ENCODE data around the gene KRT7.
"Not testable (repeated sequence)": the region's sequence is repeated elsewhere in the genome, so short reads cannot be mapped to it uniquely, and the experiment has no call there.

The KRT7 gene

DNA sequence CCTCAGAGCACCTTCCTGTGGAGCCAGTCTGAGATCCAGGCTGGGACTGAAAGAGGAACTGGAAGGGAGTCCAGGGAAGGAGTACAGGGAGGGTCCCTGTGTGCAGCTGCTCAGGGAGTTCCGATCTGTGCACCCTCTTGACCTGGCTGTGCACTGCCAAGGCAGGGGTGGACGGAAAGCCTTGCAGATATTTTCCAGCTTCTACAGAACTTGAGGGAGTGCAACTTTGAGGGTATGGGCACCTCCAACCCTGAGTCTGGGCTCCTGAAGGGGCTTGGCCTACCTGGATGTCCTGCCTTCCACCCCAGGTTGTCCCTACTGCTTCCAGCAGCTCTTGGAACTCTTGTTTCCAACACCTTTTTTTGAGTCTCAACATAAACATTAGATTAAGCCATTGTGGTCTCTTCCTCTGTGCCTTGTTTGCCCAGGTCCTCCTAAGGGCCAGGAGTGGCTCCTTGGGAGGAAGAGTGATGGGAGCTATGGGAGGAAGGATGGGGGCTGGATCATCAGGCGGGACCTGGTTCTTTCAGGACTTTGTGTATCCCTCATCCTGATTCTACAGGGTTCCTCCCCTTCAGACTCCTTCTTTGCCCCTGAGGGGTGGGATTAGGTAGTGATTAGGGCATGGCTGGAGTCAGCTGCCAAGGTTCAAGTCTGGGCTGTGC, 3.5 kb downstream of the KRT7 start:
- Histone ChIP-seq H3K27me3 (ENCODE audit: insufficient read depth, low read depth, severe bottlenecking) (no peaks in the 10 kb centered on the region), H3K36me3 (no peaks in the 10 kb centered on the region), H3K4me3 (ENCODE audit: low read depth, low read length) (no peak overlapping the region), H3K9me3 (ENCODE audit: severe bottlenecking) (no peaks in the 10 kb centered on the region), H3K27ac (no peak overlapping the region)
- no peak for DNase-seq
- TF ChIP-seq, protein P1, sequence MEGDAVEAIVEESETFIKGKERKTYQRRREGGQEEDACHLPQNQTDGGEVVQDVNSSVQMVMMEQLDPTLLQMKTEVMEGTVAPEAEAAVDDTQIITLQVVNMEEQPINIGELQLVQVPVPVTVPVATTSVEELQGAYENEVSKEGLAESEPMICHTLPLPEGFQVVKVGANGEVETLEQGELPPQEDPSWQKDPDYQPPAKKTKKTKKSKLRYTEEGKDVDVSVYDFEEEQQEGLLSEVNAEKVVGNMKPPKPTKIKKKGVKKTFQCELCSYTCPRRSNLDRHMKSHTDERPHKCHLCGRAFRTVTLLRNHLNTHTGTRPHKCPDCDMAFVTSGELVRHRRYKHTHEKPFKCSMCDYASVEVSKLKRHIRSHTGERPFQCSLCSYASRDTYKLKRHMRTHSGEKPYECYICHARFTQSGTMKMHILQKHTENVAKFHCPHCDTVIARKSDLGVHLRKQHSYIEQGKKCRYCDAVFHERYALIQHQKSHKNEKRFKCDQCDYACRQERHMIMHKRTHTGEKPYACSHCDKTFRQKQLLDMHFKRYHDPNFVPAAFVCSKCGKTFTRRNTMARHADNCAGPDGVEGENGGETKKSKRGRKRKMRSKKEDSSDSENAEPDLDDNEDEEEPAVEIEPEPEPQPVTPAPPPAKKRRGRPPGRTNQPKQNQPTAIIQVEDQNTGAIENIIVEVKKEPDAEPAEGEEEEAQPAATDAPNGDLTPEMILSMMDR (IDR thresholded peaks at IDR 0.05; ENCODE audit: low read depth, low read length) = no peak

DNA sequence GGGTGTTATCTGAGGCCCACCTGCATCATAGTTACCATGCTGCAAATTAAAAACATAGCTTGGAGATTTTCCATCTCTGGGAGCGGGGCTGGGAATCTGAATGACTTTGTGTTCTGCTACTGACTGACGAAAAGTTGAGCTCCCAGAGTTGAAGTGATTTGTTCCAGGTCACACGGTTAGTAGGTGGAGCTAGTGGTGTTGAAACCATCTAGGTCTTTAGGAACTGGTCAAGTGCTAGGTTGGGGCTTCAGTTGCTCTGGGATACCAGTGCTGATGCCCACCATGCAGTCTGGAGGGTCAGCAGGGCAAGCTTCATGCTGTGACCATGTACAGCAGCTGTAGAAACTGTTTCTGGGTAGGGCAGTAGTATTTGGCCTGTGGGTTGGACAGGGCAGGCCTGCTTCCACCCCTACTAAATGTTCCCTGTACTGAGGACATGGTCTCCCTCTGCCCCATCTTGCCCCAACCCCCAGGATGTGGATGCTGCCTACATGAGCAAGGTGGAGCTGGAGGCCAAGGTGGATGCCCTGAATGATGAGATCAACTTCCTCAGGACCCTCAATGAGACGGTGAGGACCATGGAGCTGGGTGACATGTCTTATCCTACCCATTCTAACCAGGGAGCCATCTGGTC, 5.3 kb downstream of the KRT7 start:
- Histone ChIP-seq H3K27me3 (ENCODE audit: insufficient read depth, low read depth, severe bottlenecking) (no peaks in the 10 kb centered on the region), H3K27ac (no peak overlapping the region), H3K36me3 (no peaks in the 10 kb centered on the region), H3K4me3 (ENCODE audit: low read depth, low read length) (no peak overlapping the region), H3K9me3 (ENCODE audit: severe bottlenecking) (no peaks in the 10 kb centered on the region)
- TF ChIP-seq, protein P1 (IDR thresholded peaks at IDR 0.05; ENCODE audit: low read depth, low read length) = no peak
- no peak for DNase-seq

DNA sequence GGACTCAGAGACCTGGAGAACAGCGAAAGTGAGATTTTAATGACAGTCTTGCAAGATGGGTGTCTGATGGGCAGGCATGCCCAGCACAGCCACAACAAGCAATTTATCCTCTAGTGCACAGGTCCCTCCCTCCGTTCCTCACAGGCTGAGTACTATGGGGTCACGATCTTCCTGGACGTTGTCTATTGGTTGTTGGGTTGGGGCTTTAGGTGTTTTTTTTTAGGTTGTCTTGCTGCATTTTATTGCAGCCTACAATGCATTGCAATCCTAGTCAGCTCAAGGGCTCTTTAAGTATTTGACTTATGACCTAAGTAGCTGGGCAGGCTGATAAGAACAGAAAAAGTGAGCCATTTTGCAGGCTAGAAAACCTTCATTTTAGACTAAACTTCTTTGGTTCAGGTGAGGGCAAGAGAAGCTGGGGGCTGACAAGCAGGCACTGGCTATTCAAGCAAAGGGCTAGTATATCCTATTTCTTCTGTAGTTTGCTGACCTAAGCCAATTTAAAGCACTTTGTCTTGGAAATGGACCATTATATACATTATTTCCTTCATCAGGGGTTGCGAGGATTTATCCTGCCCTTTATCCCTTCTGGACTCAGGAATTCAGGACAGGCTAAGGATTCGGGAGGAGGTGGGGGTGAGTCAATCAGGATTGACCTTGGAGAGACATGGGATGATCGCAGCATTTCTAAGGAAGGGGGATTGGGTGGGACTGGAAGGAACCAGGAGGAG, 6.0 kb downstream of the KRT7 start:
- DNase-seq = no peak
- no peaks in the 10 kb centered on the region for H3K36me3 ChIP-seq
- H3K27me3 ChIP-seq (ENCODE audit: insufficient read depth, low read depth, severe bottlenecking) = no peaks in the 10 kb centered on the region
- H3K4me3 ChIP-seq (ENCODE audit: low read depth, low read length) = no peak overlapping the region
- no peak overlapping the region for H3K27ac ChIP-seq
- no peaks in the 10 kb centered on the region for H3K9me3 ChIP-seq (ENCODE audit: severe bottlenecking)
- TF ChIP-seq, protein P1 (IDR thresholded peaks at IDR 0.05; ENCODE audit: low read depth, low read length) = no peak

DNA sequence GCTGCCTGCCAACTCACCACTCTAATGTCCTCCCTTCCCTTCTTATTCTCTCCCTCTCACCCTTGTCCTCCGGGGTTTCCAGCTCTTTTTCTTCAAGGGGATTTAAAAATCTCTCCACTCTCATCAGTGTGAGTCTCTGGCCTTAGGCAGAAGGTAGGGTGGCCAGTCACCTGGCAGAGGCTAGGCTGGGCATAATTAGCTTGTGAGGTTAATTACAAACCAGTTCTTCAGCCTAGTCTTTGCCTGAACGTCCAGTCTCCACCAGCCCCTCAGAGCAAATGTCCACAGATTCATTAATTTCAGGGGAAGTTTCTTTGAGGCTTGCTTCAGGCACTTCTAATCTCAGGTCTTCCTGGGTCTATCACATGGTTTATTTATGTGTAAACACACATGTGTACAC, 6.7 kb downstream of the KRT7 start:
- Histone ChIP-seq H3K36me3 (no peaks in the 10 kb centered on the region), H3K27me3 (ENCODE audit: insufficient read depth, low read depth, severe bottlenecking) (no peaks in the 10 kb centered on the region), H3K9me3 (ENCODE audit: severe bottlenecking) (no peaks in the 10 kb centered on the region), H3K4me3 (ENCODE audit: low read depth, low read length) (no peak overlapping the region), H3K27ac (no peak overlapping the region)
- TF ChIP-seq, protein P1 (IDR thresholded peaks at IDR 0.05; ENCODE audit: low read depth, low read length) = no peak
- no peak for DNase-seq

DNA sequence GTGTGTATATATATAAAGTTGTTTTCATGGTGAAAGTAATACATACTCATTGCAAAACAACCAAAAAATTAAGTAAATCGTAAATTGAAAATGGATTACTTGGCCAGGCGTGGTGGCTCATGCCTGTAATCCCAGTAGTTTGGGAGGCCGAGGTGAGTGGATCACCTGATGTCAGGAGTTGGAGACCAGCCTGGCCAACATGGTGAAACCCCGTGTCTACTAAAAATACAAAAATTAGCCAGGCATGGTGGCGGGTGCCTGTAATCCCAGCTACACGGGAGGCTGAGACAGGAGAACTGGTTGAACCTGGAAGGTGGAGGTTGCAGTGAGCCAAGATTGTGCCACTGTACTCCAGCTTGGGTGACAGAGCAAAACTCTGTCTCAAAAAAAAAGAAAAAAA, 7.2 kb downstream of the KRT7 start:
- not testable (repeated sequence) for H3K9me3 ChIP-seq (ENCODE audit: severe bottlenecking); H3K27ac ChIP-seq; DNase-seq; H3K36me3 ChIP-seq; H3K27me3 ChIP-seq (ENCODE audit: insufficient read depth, low read depth, severe bottlenecking); H3K4me3 ChIP-seq (ENCODE audit: low read depth, low read length)

DNA sequence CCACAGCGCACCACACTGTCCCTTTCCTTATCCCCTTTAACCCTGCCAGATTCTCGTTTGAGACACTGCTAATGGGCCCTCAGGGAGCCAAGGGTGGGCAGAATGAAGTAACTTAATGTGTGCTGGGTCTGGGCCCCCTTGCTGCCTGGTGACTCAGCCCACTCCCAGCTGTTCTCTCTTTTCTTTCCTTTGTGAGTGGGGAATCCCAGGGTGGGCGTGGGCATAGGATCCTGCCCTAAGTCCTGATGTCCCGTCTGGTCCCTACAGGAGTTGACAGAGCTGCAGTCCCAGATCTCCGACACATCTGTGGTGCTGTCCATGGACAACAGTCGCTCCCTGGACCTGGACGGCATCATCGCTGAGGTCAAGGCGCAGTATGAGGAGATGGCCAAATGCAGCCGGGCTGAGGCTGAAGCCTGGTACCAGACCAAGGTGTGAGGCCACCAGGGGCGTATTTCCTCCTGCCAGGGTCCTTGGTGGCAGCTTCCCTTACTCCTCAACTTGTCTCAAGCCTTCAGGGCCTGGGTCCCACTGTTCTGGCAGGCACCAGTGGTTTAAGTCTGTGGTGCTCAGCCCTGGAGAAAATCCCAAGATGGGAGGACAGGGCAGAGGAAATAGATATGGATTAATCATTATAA, 8.3 kb downstream of the KRT7 start:
- no peak for DNase-seq
- Histone ChIP-seq H3K9me3 (ENCODE audit: severe bottlenecking) (no peaks in the 10 kb centered on the region), H3K27me3 (ENCODE audit: insufficient read depth, low read depth, severe bottlenecking) (no peaks in the 10 kb centered on the region), H3K36me3 (no peaks in the 10 kb centered on the region), H3K4me3 (ENCODE audit: low read depth, low read length) (no peak overlapping the region), H3K27ac (no peak overlapping the region)
- TF ChIP-seq, protein P1 (IDR thresholded peaks at IDR 0.05; ENCODE audit: low read depth, low read length) = no peak
